CD4-positive, alpha-beta T cell (primary cell): ENCODE results near the gene KRTAP10-1. TPM values are rescaled to one million over a fixed set of nuclear protein-coding genes. Genes with fewer than 3 reads are reported as not detected.

Source experiments
- ATAC-seq: fragments of 200-7000 bp; cut with Tn5 transposase; one replicate; pipeline ENCODE4 v1.10.0; 2022; ENCODE audit warnings: mild to moderate bottlenecking; ENCODE audit not compliant: poor library complexity
- CTCF ChIA-PET: fragments of 350-600 bp; sonication (Branson Sonifier 250); formaldehyde crosslinking; loops from one replicate; lab custom pipeline; 2021; ENCODE audit warnings: antibody characterized with exemption, inconsistent platforms; lab: Charles Lee
- POLR2A ChIA-PET: fragments of 350-600 bp; sonication (Branson Sonifier 250); formaldehyde crosslinking; loops from one replicate; lab custom pipeline; 2021; ENCODE audit warnings: antibody characterized with exemption, inconsistent platforms; lab: Charles Lee
- DNase-seq, 14 experiments: peaks; one replicate each; pipeline ENCODE4 v3.0.0-alpha.2; 2013 to 2020; ENCODE audit warnings: mixed read lengths in 2 of 14
- H3K27ac ChIP-seq, 2 donors: one replicate each; pipeline versions ENCODE4 v1.5.1 to v1.7.0; 2013; ENCODE audit warnings: low read length in 2 of 2, low read depth in 1 of 2, mild to moderate bottlenecking in 1 of 2
- H3K27me3 ChIP-seq, 2 experiments: 1 replicate in 1 of 2; 2 replicates in 1 of 2; pipeline versions ENCODE4 v1.6.1 to v1.7.0; 2013; ENCODE audit warnings: low read length in 2 of 2, control low read depth in 1 of 2, mild to moderate bottlenecking in 1 of 2, moderate library complexity in 1 of 2; ENCODE audit not compliant: insufficient read depth in 2 of 2, control insufficient read depth in 1 of 2
- H3K36me3 ChIP-seq: one replicate; pipeline ENCODE4 v1.6.1; 2013; ENCODE audit warnings: low read length, control low read depth; ENCODE audit not compliant: insufficient read depth
- H3K4me1 ChIP-seq: one replicate; pipeline ENCODE4 v1.6.1; 2013; ENCODE audit warnings: low read length, control low read depth; ENCODE audit not compliant: insufficient read depth
- H3K4me3 ChIP-seq: one replicate; pipeline ENCODE4 v1.5.1; 2013; ENCODE audit warnings: mild to moderate bottlenecking, low read length, moderate library complexity
- H3K9me3 ChIP-seq, 2 experiments: 1 replicate in 1 of 2; 2 replicates in 1 of 2; pipeline versions ENCODE4 v1.6.1 to v1.7.0; 2013; ENCODE audit warnings: low read length in 2 of 2, mild to moderate bottlenecking in 2 of 2, control low read depth in 1 of 2, moderate library complexity in 1 of 2; ENCODE audit not compliant: control insufficient read depth in 1 of 2, insufficient read depth in 1 of 2
- H3K27ac Mint-ChIP-seq: one replicate; pipeline ENCODE4 v1.8.0; 2020; ENCODE audit warnings: mixed read lengths
- H3K27me3 Mint-ChIP-seq: one replicate; pipeline ENCODE4 v1.8.0; 2021; ENCODE audit warnings: mixed read lengths
- H3K36me3 Mint-ChIP-seq: one replicate; pipeline ENCODE4 v1.8.0; 2021; ENCODE audit warnings: low read depth, mixed read lengths
- H3K4me1 Mint-ChIP-seq: one replicate; pipeline ENCODE4 v1.8.0; 2021; ENCODE audit warnings: low read depth, mixed read lengths
- H3K4me3 Mint-ChIP-seq: one replicate; pipeline ENCODE4 v1.8.0; 2020; ENCODE audit warnings: mild to moderate bottlenecking, mixed read lengths
- H3K9me3 Mint-ChIP-seq: one replicate; pipeline ENCODE4 v1.8.0; 2020; ENCODE audit warnings: mixed read lengths
- intact Hi-C, 2 experiments: fragments of 100-400 bp; cut with DNase I in 1 of 2; cut with micrococcal nuclease in 1 of 2; formaldehyde crosslinking; loops; one replicate each; pipeline versions ENCODE4 v1.15.1 to v1.9.0; 2023 to 2025; cut with DNase I, micrococcal nuclease
- total RNA-seq, 174 experiments: library from RNA in 2 of 174; stranded (reverse) in 2 of 174; gene quantifications; one replicate each; pipeline ENCODE4 v1.2.3 and lab custom pipeline; 2021 to 2026
- TF ChIP-seq, protein P1 (sequence below): fragments of 200-600 bp; IDR thresholded peaks from one replicate; pipeline ENCODE4 v1.8.0; 2022; ENCODE audit warnings: antibody characterized with exemption, mild to moderate bottlenecking

The KRTAP10-1 gene
- total RNA-seq, 2 experiments from 2014 or later, result not detected

DNA sequence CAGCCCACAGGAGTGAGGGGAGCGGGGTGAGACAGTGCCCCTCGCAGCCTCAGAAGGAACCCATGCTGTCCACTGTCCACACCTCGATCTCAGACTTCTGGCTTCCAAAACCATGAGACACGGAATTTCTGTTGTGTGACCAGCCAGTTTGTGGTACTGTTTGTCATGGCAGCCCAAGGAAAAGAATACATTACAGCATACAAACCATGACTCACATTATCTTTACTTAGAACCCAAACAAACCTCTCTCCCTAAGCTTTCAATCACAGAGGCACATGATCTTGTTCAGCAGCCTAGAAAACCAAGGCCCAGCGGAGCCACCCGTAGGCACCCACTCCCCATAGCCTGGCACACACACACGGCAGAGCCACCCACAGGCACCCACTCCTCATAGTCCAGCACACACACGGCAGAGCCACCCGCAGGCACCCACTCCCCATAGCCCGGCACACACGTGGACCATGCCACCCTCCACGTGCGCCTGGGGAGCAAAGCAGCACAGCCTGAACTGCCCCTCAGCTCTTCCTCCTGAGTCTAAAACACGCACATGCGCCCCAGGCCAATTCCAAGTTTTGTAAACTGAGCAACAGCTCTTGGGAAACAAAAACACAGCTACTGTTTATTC lies 33.1 kb upstream of the KRTAP10-1 start:
- Histone ChIP-seq H3K9me3 (peaks cover 8 to 21% of the 10 kb centered on the region in 2 experiments), H3K4me1 (peaks cover 2% of the 10 kb centered on the region), H3K36me3 (no peaks in the 10 kb centered on the region), H3K27ac (no peak overlapping the region), H3K4me3 (no peak overlapping the region), H3K27me3 (no peaks in the 10 kb centered on the region)
- Mint-ChIP-seq H3K27ac (no peak overlapping the region), H3K4me1 (peaks cover 4% of the 10 kb centered on the region), H3K9me3 (peaks cover 11% of the 10 kb centered on the region), H3K36me3 (no peaks in the 10 kb centered on the region), H3K4me3 (no peak overlapping the region), H3K27me3 (peaks cover 5% of the 10 kb centered on the region)
- TF ChIP-seq, protein P1, sequence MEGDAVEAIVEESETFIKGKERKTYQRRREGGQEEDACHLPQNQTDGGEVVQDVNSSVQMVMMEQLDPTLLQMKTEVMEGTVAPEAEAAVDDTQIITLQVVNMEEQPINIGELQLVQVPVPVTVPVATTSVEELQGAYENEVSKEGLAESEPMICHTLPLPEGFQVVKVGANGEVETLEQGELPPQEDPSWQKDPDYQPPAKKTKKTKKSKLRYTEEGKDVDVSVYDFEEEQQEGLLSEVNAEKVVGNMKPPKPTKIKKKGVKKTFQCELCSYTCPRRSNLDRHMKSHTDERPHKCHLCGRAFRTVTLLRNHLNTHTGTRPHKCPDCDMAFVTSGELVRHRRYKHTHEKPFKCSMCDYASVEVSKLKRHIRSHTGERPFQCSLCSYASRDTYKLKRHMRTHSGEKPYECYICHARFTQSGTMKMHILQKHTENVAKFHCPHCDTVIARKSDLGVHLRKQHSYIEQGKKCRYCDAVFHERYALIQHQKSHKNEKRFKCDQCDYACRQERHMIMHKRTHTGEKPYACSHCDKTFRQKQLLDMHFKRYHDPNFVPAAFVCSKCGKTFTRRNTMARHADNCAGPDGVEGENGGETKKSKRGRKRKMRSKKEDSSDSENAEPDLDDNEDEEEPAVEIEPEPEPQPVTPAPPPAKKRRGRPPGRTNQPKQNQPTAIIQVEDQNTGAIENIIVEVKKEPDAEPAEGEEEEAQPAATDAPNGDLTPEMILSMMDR, result no peak
- ATAC-seq, result no peak
- POLR2A ChIA-PET, result no interaction called here
- intact Hi-C loops, result no loop called here
- no peak for DNase-seq
- CTCF ChIA-PET, result no interaction called here

DNA sequence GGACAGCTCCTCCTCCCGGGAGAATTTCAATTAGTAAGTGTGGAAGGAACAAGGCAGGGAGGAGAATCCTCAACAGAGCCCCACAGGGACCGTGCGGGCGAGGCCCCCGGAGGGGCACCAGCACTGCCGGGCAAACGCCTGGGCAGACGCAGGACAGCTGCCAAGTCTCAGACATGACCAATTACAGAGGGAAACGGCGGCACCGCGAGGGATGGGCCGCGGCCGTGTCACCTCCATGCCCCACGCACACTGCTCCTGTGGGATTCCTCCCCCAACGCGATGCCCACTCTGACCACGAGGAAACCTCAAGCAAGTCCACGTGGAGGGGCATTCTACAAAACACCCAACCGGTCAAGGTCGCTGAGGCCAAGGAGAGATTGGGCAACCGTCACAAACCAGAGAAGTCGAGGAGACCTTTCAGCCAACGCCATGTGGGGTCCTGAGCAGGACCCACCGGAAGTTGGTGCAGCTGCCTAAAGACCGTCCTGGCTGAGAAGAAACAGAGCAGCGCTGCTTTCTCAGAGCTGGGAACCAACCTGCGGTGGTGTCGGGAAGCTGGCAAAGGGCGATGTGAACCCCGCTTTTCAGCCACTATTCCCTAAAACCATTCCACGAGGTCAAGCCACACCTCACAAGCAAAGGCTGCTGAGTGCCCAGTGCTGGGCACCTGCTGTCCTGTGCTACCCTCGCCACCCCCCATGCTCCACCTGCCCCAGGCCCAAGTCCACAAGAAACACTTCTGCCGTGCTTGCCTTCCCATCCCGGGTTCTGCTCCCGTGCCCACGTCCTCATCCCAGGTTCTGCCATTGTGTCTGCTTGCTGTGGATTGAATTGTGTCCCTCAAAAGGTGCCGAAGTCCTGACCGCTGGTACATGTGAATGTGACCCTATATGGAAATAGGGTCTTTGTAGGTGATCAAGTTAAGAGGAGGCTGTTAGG lies 32.1 kb upstream of the KRTAP10-1 start:
- no peak overlapping the region for H3K27ac ChIP-seq
- no peak overlapping the region for H3K4me3 ChIP-seq
- Mint-ChIP-seq H3K4me1 (peaks cover 4% of the 10 kb centered on the region), H3K9me3 (peaks cover 5% of the 10 kb centered on the region), H3K4me3 (no peak overlapping the region), H3K27me3 (peaks cover 5% of the 10 kb centered on the region), H3K36me3 (no peaks in the 10 kb centered on the region), H3K27ac (no peak overlapping the region)
- no peak for DNase-seq
- no peak for ATAC-seq
- TF ChIP-seq, protein P1, result no peak
- POLR2A ChIA-PET, result interaction anchor here (0.9 kb wide), 1 partner anchor 24 kb away, joined by 3 read pairs; no protein-coding TSS in a partner anchor
- no peaks in the 10 kb centered on the region for H3K27me3 ChIP-seq
- CTCF ChIA-PET, result no interaction called here
- no peaks in the 10 kb centered on the region for H3K36me3 ChIP-seq
- H3K9me3 ChIP-seq, result peaks cover 8 to 20% of the 10 kb centered on the region in 2 experiments
- intact Hi-C loops, result no loop called here
- H3K4me1 ChIP-seq, result peaks cover 2% of the 10 kb centered on the region

DNA sequence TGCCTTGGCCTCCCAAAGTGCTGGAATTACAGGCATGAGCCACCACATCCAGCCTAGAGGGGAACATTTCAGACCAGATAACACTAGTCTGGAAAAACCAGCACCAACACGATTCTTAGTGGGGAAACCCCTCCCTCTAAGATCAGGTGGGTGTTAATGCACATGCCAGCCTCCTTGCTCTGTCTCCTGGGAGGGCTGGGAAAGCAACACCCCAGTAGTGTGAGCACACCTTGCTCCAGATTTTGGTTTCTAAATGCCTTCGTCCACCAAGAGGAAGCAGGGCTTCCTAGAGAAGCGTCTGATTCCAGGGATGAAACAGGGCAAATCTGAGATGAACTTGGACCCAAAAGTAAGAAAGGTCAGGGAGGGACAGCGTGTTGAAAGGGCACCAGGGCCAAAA lies 31.3 kb upstream of the KRTAP10-1 start:
- DNase-seq (no peak), ATAC-seq (no peak)
- Histone ChIP-seq H3K27ac (no peak overlapping the region), H3K4me3 (no peak overlapping the region), H3K36me3 (no peaks in the 10 kb centered on the region), H3K27me3 (no peaks in the 10 kb centered on the region), H3K9me3 (peaks cover 0 to 19% of the 10 kb centered on the region in 2 experiments), H3K4me1 (peaks cover 2% of the 10 kb centered on the region)
- Mint-ChIP-seq H3K27me3 (peaks cover 5% of the 10 kb centered on the region), H3K27ac (no peak overlapping the region), H3K4me1 (peaks cover 4% of the 10 kb centered on the region), H3K36me3 (no peaks in the 10 kb centered on the region), H3K4me3 (no peak overlapping the region), H3K9me3 (no peaks in the 10 kb centered on the region)
- intact Hi-C loops, result no loop called here
- ChIA-PET CTCF (no interaction called here), POLR2A (interaction anchor here (0.9 kb wide), 1 partner anchor 25 kb away, joined by 3 read pairs; no protein-coding TSS in a partner anchor)
- TF ChIP-seq, protein P1, result no peak
